Measurements from ENCODE around the gene SLC44A5.

DNA sequence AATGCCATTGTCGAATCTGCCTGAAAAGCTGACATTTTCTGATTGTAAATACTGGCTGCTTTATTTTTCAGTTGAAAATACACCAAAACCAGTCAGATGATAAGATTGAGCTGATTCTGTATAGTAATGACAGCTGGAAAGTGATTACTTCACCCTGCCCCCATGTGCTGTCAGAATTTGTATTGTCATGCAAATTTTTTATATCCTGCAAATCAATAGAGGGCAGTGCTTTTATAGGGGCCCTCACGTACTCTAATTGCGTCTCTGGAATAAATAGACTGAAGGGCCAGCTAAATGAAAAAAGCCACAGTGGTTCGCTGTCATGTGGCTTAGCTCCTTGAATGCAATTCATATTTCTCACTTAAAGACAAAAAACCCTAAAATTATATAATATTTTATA is 268.1 kb downstream of the SLC44A5 start:
- TF ChIP-seq, protein P1, sequence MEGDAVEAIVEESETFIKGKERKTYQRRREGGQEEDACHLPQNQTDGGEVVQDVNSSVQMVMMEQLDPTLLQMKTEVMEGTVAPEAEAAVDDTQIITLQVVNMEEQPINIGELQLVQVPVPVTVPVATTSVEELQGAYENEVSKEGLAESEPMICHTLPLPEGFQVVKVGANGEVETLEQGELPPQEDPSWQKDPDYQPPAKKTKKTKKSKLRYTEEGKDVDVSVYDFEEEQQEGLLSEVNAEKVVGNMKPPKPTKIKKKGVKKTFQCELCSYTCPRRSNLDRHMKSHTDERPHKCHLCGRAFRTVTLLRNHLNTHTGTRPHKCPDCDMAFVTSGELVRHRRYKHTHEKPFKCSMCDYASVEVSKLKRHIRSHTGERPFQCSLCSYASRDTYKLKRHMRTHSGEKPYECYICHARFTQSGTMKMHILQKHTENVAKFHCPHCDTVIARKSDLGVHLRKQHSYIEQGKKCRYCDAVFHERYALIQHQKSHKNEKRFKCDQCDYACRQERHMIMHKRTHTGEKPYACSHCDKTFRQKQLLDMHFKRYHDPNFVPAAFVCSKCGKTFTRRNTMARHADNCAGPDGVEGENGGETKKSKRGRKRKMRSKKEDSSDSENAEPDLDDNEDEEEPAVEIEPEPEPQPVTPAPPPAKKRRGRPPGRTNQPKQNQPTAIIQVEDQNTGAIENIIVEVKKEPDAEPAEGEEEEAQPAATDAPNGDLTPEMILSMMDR (IDR thresholded peaks at IDR 0.05) = no peak
- TF ChIP-seq POLR2AphosphoS5 (IDR thresholded peaks at IDR 0.05) (no peak), POLR2A (IDR thresholded peaks at IDR 0.05) (no peak)

Measured in breast epithelium (tissue), 3 donors.